Spleen (tissue), 13 donors: Measurements from ENCODE around the gene CNKSR3. TPM values are rescaled to one million over a fixed set of nuclear protein-coding genes. Genes with fewer than 3 reads are reported as not detected.

Experiments used
- DNase-seq: peaks from one replicate; pipeline ENCODE4 v3.0.0-alpha.2; 2020
- H3K27ac ChIP-seq, 8 donors: fragments of 200-600 bp; sonication (generic) in 7 of 8; 1 replicate in 4 of 8; 2 replicates in 4 of 8; pipeline versions ENCODE4 v1.5.0 to v1.8.0; 2016 to 2021; ENCODE audit warnings: inconsistent platforms in 4 of 8, mild to moderate bottlenecking in 4 of 8, moderate library complexity in 1 of 8
- H3K27me3 ChIP-seq, 7 donors: fragments of 200-600 bp; sonication (generic) in 6 of 7; replicated peaks in 1 of 7; 1 replicate in 4 of 7; 2 replicates in 3 of 7; pipeline versions ENCODE4 v1.5.0 to v1.8.0; 2016 to 2021; ENCODE audit warnings: inconsistent platforms in 3 of 7, mild to moderate bottlenecking in 1 of 7
- H3K36me3 ChIP-seq, 6 donors: fragments of 200-600 bp; sonication (generic) in 5 of 6; 1 replicate in 4 of 6; 2 replicates in 2 of 6; pipeline versions ENCODE4 v1.5.0 to v1.8.0; 2016 to 2021; ENCODE audit warnings: inconsistent platforms in 2 of 6
- H3K4me1 ChIP-seq, 6 donors: fragments of 200-600 bp; sonication (generic) in 5 of 6; 1 replicate in 3 of 6; 2 replicates in 3 of 6; pipeline versions ENCODE4 v1.5.0 to v1.8.0; 2016 to 2021; ENCODE audit warnings: inconsistent platforms in 3 of 6
- H3K4me3 ChIP-seq, 8 donors: fragments of 200-600 bp; sonication (generic) in 7 of 8; 1 replicate in 4 of 8; 2 replicates in 4 of 8; pipeline versions ENCODE4 v1.5.0 to v1.8.0; 2016 to 2021; ENCODE audit warnings: inconsistent platforms in 4 of 8, mild to moderate bottlenecking in 4 of 8, moderate library complexity in 2 of 8
- H3K9me3 ChIP-seq, 8 donors: fragments of 200-600 bp; sonication (generic) in 7 of 8; 1 replicate in 4 of 8; 2 replicates in 4 of 8; pipeline versions ENCODE4 v1.5.0 to v1.8.0; 2016 to 2021; ENCODE audit warnings: inconsistent platforms in 4 of 8
- POLR2A ChIP-seq, 3 donors: fragments of 450-650 bp; IDR thresholded peaks; one replicate each; pipeline ENCODE4 v1.5.1; 2017; ENCODE audit warnings: antibody characterized with exemption in 3 of 3, mild to moderate bottlenecking in 1 of 3
- POLR2AphosphoS5 ChIP-seq, 3 donors: sonication (generic); formaldehyde crosslinking; IDR thresholded peaks; one replicate each; pipeline ENCODE4 v1.5.1; 2017; ENCODE audit warnings: antibody characterized with exemption in 3 of 3
- WGBS, 5 donors: extraction: QIAGEN DNeasy Blood & Tissue Kit in 3 of 5; methylation state at CpG; one replicate each; pipeline versions ENCODE4 v1.1.5 to v1.1.7; 2013 to 2018; 5-methylcytosine and 5-hydroxymethylcytosine counted together
- intact Hi-C: fragments of 100-400 bp; cut with DNase I; formaldehyde crosslinking; loops from one replicate; pipeline ENCODE4 v1.15.0; 2023; ENCODE audit warnings: low total_unique reads
- long read RNA-seq, 2 donors: transcript quantifications; one replicate each; lab custom pipeline, GENCODE V29; 2026
- polyA plus RNA-seq, 3 donors: library from polyadenylated mRNA; stranded (reverse); fragments of 200-250 nt; gene quantifications; one replicate each; pipeline ENCODE4 v1.2.1, GENCODE V29; 2013
- total RNA-seq, 7 donors: library from RNA; depleted of rRNA in 3 of 7; stranded (reverse); fragments of >200 nt in 3 of 7; fragmentation: NEBNext Ultra II Directional in 4 of 7; extraction: Animal tissue kit (Norgen Biotek cat#: 25700) in 4 of 7; gene quantifications; one replicate each; pipeline versions ENCODE4 v1.1.0 to v1.2.1, GENCODE V29; 2016 to 2021
- TF ChIP-seq, protein P1 (sequence below), 11 experiments: fragments of 200-600 bp in 7 of 11; fragments of 450-650 bp in 4 of 11; sonication (generic) in 4 of 11; IDR thresholded peaks in 8 of 11; conservative IDR thresholded peaks in 3 of 11; 1 replicate in 7 of 11; 2 replicates in 4 of 11; pipeline versions ENCODE4 v1.4.0 to v1.8.0; 2016 to 2021; ENCODE audit warnings: antibody characterized with exemption in 11 of 11, inconsistent platforms in 4 of 11, mild to moderate bottlenecking in 1 of 11
- donor health status: healthy with polysubstance abuse.
- donor health status: DM: no; HTN: no; CAD: no; lungs with moderate emphysema.
- donor health status: DM: no; HTN: no; CAD: no.
- donor health status: Bipolar disorder and iron deficiency.
- donor health status: healthy.
- donor health status: DM: no; HTN: no; CAD: no.
- donor health status: DM: yes; HTN: yes; CAD: no.

The CNKSR3 gene
- total RNA-seq (10 to 100 TPM; 10.6 to 45.0 (median 21.4) TPM), polyA plus RNA-seq (1 to 10 TPM; 1.7 to 5.9 (median 1.8) TPM)
- long read RNA-seq, donor 1, full-length matches to known transcripts: 5 of 5 reads
- long read RNA-seq, donor 1, partial matches to known transcripts: 0 of 5 reads
- long read RNA-seq, donor 1, other reads (novel, unspliced or antisense): 0 of 5 reads
- long read RNA-seq, donor 2, full-length matches to known transcripts: 3 of 3 reads
- long read RNA-seq, donor 2, partial matches to known transcripts: 0 of 3 reads
- long read RNA-seq, donor 2, other reads (novel, unspliced or antisense): 0 of 3 reads

GRCh38 chr6:154510144-154510905 lies at the start of gene CNKSR3:
TSS of gene CNKSR3 (minus strand) at chr6:154510685. CDS start at chr6:154510114, 571 bp downstream.
- H3K27ac ChIP-seq: peak within 1 kb of the TSS; percentile 63 to 92 (median 88)
- intact Hi-C loops: no loop called here

GRCh38 chr6:154558984-154559383 lies 48.5 kb upstream of the CNKSR3 start:
- Histone ChIP-seq H3K27me3 (no peaks in the 10 kb centered on the region), H3K27ac (peak overlapping the region in 3 of 8 donors; percentile 36 to 60 (median 58)), H3K4me1 (peaks cover 0 to 6% (median 0%) of the 10 kb centered on the region in 6 donors), H3K9me3 (no peaks in the 10 kb centered on the region), H3K36me3 (no peaks in the 10 kb centered on the region), H3K4me3 (no peak overlapping the region)
- TF ChIP-seq POLR2A (IDR thresholded peaks at IDR 0.05): no peak
- no peak for TF ChIP-seq POLR2AphosphoS5 (IDR thresholded peaks at IDR 0.05)
- TF ChIP-seq, protein P1, sequence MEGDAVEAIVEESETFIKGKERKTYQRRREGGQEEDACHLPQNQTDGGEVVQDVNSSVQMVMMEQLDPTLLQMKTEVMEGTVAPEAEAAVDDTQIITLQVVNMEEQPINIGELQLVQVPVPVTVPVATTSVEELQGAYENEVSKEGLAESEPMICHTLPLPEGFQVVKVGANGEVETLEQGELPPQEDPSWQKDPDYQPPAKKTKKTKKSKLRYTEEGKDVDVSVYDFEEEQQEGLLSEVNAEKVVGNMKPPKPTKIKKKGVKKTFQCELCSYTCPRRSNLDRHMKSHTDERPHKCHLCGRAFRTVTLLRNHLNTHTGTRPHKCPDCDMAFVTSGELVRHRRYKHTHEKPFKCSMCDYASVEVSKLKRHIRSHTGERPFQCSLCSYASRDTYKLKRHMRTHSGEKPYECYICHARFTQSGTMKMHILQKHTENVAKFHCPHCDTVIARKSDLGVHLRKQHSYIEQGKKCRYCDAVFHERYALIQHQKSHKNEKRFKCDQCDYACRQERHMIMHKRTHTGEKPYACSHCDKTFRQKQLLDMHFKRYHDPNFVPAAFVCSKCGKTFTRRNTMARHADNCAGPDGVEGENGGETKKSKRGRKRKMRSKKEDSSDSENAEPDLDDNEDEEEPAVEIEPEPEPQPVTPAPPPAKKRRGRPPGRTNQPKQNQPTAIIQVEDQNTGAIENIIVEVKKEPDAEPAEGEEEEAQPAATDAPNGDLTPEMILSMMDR (IDR thresholded peaks at IDR 0.05 in 8 of 11, conservative IDR thresholded peaks at IDR 0.05 in 3 of 11): no peak
- 61 to 70% (median 70%) methylated on average over 5 of the region's 5 CpGs for WGBS, 5 donors
- intact Hi-C loops: no loop called here
- DNase-seq: no peak

More at GRCh38 chr6:154510144-154510905, at the start of gene CNKSR3:
- DNase-seq: peak; percentile 88
- WGBS, 5 donors: 0 to 6% (median 1%) methylated on average over 36 to 86 of the region's 86 CpGs
- H3K4me3 ChIP-seq: peak within 1 kb of the TSS; percentile 59 to 84 (median 65)
- peaks cover 5 to 52% (median 32%) of the 10 kb centered on the region in 6 donors for H3K4me1 ChIP-seq
- peaks cover 0 to 46% (median 9%) of the 10 kb centered on the region in 7 donors for H3K27me3 ChIP-seq
- H3K36me3 ChIP-seq: no peaks in the 10 kb centered on the region
- no peaks in the 10 kb centered on the region for H3K9me3 ChIP-seq
- TF ChIP-seq, protein P1 (IDR thresholded peaks at IDR 0.05 in 8 of 11, conservative IDR thresholded peaks at IDR 0.05 in 3 of 11): peak in 1 of 11 experiments; percentile 6
- TF ChIP-seq POLR2AphosphoS5 (IDR thresholded peaks at IDR 0.05): peak; percentile 78 to 90 (median 89)
- TF ChIP-seq POLR2A (IDR thresholded peaks at IDR 0.05): peak in 1 of 3 donors; percentile 38

DNA sequence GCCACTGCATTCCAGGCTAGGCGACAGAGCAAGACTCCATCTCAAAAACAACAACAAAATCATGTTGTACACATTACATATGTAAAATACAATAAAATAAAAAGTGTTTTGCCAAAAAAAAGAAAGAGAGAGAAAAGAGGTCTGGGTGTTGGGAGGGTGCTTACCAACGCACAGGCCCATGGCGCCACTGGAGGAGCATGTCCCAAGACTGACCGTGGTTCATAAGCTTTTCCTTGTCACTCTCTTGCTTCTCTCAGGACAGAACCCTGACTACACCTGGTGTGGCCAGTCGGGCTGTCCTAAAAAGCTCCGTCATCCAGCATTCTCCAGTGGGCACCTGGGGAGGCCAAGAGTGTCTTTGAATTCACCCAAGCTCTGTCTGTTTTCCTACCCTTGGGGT lies 48.0 kb upstream of the CNKSR3 start:
- no peaks in the 10 kb centered on the region for H3K9me3 ChIP-seq
- H3K27me3 ChIP-seq: no peaks in the 10 kb centered on the region
- intact Hi-C loops: no loop called here
- DNase-seq: no peak
- peaks cover 0 to 6% (median 0%) of the 10 kb centered on the region in 6 donors for H3K4me1 ChIP-seq
- H3K27ac ChIP-seq: peak overlapping the region in 6 of 8 donors; percentile 1 to 60 (median 45)
- H3K4me3 ChIP-seq: no peak overlapping the region
- no peaks in the 10 kb centered on the region for H3K36me3 ChIP-seq
- WGBS, 5 donors: 90 to 95% (median 92%) methylated on average over 6 of the region's 6 CpGs
- no peak for TF ChIP-seq POLR2A (IDR thresholded peaks at IDR 0.05)
- TF ChIP-seq, protein P1 (IDR thresholded peaks at IDR 0.05 in 8 of 11, conservative IDR thresholded peaks at IDR 0.05 in 3 of 11): no peak
- TF ChIP-seq POLR2AphosphoS5 (IDR thresholded peaks at IDR 0.05): no peak
